Neutrophil (primary cell): ENCODE data around the gene KRTAP5-10.
"Not testable (repeated sequence)": the region's sequence is repeated elsewhere in the genome, so short reads cannot be mapped to it uniquely, and the experiment has no call there.

Experiments used
- H3K27ac ChIP-seq: fragments of 200-600 bp; sonication (generic); 2 replicates; pipeline ENCODE4 v1.5.1; 2016; ENCODE audit warnings: mild to moderate bottlenecking, moderate library complexity
- H3K27me3 ChIP-seq: fragments of 200-600 bp; sonication (generic); 2 replicates; pipeline ENCODE4 v1.6.0; 2016; ENCODE audit warnings: mild to moderate bottlenecking
- H3K36me3 ChIP-seq: fragments of 200-600 bp; sonication (generic); 2 replicates; pipeline ENCODE4 v1.5.1; 2017
- H3K4me1 ChIP-seq, 2 experiments: fragments of 200-600 bp in 1 of 2; sonication (generic) in 1 of 2; 1 replicate in 1 of 2; 2 replicates in 1 of 2; pipeline versions ENCODE4 v1.5.1 to v1.6.1; 2013 to 2016; ENCODE audit warnings: low read depth in 1 of 2, low read length in 1 of 2, mild to moderate bottlenecking in 1 of 2, moderate library complexity in 1 of 2; ENCODE audit not compliant: control insufficient read depth in 1 of 2, insufficient read depth in 1 of 2
- H3K4me3 ChIP-seq, 2 experiments: fragments of 200-600 bp in 1 of 2; sonication (generic) in 1 of 2; 1 replicate in 1 of 2; 2 replicates in 1 of 2; pipeline ENCODE4 v1.5.1; 2013 to 2016; ENCODE audit warnings: low read depth in 1 of 2, low read length in 1 of 2, mild to moderate bottlenecking in 1 of 2, moderate library complexity in 1 of 2
- H3K9me3 ChIP-seq: fragments of 200-600 bp; sonication (generic); 2 replicates; pipeline ENCODE4 v1.5.1; 2016
- TF ChIP-seq, protein P1 (sequence below): fragments of 200-600 bp; sonication (generic); IDR thresholded peaks from 2 replicates; pipeline ENCODE4 v1.5.1; 2016; ENCODE audit warnings: antibody characterized with exemption

KRTAP5-10 gene

DNA sequence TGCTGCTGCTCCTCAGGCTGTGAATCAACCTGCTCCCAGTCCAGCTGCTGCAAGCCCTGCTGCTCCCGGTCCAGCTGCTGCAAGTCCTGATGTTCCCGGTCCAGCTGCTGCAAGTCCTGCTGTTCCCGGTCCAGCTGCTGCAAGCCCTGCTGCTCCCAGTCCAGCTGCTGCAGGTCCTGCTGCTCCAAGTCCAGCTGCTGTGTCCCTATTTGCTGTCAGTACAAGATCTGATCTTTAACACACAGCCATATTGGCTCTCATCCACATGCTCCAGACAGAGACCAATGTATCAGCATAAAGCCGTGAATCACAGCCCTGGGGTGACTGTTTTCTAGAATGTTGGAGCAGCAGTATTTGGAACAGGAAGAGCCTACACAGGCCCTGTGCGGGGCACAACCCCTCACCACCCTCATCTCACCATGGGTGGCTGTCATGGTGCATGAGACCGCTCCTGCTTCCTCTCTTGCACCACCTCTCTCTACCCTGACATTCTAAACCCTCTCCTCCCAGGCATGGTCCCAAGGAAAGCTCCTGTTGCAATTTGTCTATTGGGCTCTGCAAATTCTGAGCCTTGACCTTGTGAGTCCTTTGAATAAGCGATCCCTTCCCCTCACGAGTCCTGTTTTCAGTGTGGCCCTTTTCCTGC, 3.5 kb downstream of the KRTAP5-10 start:
- Histone ChIP-seq H3K27me3 (peaks cover 29% of the 10 kb centered on the region), H3K4me3 (no peak overlapping the region), H3K27ac (no peak overlapping the region), H3K4me1 (no peaks in the 10 kb centered on the region), H3K36me3 (no peaks in the 10 kb centered on the region), H3K9me3 (no peaks in the 10 kb centered on the region)
- TF ChIP-seq, protein P1, sequence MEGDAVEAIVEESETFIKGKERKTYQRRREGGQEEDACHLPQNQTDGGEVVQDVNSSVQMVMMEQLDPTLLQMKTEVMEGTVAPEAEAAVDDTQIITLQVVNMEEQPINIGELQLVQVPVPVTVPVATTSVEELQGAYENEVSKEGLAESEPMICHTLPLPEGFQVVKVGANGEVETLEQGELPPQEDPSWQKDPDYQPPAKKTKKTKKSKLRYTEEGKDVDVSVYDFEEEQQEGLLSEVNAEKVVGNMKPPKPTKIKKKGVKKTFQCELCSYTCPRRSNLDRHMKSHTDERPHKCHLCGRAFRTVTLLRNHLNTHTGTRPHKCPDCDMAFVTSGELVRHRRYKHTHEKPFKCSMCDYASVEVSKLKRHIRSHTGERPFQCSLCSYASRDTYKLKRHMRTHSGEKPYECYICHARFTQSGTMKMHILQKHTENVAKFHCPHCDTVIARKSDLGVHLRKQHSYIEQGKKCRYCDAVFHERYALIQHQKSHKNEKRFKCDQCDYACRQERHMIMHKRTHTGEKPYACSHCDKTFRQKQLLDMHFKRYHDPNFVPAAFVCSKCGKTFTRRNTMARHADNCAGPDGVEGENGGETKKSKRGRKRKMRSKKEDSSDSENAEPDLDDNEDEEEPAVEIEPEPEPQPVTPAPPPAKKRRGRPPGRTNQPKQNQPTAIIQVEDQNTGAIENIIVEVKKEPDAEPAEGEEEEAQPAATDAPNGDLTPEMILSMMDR = no peak

DNA sequence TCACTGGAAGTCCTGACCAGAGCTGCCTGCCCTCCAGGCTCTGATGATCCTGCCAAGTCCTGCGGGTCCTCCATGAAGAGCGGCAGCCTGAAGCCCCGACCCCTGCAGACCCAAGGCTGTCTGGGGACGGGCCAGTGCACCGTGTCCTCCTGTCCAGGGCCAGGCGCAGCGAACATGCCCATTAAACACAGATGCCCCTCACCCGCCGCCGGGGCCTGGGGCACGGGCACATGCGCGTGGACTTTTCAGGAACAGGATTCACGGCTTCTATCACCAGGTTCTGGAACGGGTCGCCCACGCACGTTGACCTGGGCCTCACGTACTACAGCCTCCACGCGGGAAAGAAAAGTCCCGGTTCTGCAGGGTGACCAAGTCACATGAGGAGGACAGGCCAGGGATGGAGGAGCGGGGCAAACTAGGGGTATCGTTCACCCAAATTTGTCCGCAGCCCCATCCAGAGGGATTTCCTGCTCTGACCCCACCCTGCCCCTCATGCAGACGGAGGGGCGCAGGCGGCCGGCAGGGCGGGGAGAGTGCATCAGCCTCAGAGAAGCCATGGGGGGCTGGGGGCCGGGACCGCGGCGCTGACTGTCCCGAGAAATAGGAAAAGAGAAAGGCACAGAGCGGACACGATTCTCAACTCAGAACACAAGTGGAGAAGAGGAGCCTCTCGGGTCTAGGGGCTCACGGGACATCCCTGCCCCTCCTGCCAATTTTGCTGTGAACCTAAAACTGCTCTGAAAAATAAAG, 5.9 kb downstream of the KRTAP5-10 start:
- not testable (repeated sequence) for H3K36me3 ChIP-seq, H3K4me3 ChIP-seq, H3K4me1 ChIP-seq, H3K9me3 ChIP-seq, H3K27ac ChIP-seq
- H3K27me3 ChIP-seq = peaks cover 32% of the 10 kb centered on the region

DNA sequence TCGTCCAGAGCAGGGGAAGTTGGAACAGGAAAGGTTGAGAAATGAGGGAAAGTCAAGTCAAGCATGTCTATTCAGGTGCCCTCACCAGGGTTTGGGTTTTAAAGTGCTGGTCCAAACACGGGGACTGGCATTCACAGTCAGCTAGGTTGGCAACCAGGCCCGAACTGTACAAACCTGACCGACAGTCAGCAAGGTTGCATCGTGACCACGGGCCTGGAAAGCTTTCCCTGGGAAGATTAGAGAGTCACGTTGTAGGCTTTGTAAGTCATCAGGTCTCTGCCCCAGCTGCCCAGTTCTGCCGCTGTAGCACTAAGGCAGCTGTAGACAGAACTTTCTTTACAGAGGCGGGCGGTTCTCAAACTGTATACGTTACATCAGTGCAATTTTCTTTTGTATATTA, 7.4 kb downstream of the KRTAP5-10 start:
- Histone ChIP-seq H3K9me3 (no peaks in the 10 kb centered on the region), H3K4me3 (no peak overlapping the region), H3K36me3 (no peaks in the 10 kb centered on the region), H3K4me1 (no peaks in the 10 kb centered on the region), H3K27me3 (peaks cover 34% of the 10 kb centered on the region), H3K27ac (no peak overlapping the region)
- TF ChIP-seq, protein P1 = no peak

DNA sequence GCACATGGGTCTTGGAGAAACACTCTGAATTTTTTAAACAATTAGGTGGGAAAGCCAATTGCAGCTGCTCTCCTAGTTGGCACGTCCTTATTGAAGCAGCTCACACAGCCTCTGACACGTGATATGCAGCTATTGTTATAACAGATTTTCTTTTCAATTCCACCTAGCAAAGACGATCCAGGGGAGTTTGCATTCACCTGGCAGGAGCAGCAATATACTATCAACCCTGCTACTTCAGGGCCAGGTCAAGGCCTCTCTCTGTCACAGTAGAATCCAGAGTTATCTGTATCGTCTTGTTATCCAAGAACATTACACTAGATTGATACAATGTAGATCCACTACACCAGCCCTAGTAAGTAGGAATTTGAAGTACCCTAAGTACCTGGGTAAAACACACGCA, 9.1 kb downstream of the KRTAP5-10 start:
- no peaks in the 10 kb centered on the region for H3K4me1 ChIP-seq
- H3K4me3 ChIP-seq = no peak overlapping the region
- TF ChIP-seq, protein P1 = no peak
- H3K27me3 ChIP-seq = peaks cover 28% of the 10 kb centered on the region
- no peak overlapping the region for H3K27ac ChIP-seq
- H3K36me3 ChIP-seq = no peaks in the 10 kb centered on the region
- no peaks in the 10 kb centered on the region for H3K9me3 ChIP-seq

DNA sequence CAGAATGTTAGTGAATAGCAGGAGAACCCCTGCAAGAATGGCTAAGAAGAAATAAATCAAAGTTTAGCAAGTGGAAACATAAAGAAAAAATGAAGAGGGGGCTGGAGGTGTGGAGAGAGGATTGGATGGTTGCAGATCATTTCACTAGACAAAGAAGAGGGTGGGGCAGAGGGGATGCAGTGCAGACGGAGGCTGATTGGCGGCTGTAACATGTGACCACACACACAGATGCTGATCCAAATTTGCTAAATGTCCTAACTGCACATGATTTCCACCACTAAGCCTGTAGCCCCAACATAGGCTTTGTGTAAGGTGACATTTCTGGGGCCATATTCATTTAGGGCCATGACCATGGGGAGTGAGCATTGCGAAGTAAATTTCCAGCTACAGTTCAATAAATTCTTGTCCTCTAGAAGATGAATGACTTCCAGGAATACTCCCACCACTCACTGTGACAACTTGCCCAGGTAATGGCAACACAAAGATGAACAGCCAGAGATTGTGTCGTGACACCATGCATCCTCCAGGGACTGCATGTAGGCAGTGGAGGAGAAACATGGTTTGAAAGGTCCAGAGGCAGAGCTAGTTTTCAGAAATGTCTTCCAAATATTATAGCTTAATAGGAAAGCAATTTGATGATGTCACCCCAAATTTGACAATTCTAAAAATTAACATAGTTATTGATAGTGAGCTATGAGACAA, 10.5 kb downstream of the KRTAP5-10 start:
- Histone ChIP-seq H3K27ac (no peak overlapping the region), H3K27me3 (peaks cover 34% of the 10 kb centered on the region), H3K4me3 (no peak overlapping the region), H3K9me3 (no peaks in the 10 kb centered on the region), H3K36me3 (no peaks in the 10 kb centered on the region), H3K4me1 (no peaks in the 10 kb centered on the region)
- TF ChIP-seq, protein P1 = no peak

DNA sequence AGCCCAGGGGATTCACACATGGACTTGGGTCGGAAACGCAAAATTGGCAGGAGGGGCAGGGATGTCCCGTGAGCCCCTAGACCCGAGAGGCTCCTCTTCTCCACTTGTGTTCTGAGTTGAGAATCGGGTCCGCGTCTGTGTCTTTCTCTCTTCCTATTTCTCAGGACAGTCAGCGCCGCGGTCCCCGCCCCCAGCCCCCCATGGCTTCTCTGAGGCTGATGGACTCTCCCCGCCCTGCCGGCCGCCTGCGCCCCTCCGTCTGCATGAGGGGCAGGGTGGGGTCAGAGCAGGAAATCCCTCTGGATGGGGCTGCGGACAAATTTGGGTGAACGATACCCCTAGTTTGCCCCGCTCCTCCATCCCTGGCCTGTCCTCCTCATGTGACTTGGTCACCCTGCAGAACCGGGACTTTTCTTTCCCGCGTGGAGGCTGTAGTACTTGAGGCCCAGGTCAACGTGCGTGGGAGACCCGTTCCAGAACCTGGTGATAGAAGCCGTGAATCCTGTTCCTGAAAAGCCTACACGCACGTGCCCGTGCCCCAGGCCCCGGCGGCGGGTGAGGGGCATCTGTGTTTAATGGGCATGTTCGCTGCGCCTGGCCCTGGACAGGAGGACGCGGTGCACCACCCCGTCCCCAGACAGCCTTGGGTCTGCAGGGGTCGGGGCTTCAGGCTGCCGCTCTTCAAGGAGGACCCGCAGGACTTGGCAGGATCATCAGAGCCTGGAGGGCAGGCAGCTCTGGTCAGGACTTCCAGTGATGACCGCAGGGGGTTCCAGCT, 11.5 kb downstream of the KRTAP5-10 start:
- not testable (repeated sequence) for H3K9me3 ChIP-seq, H3K4me3 ChIP-seq, H3K27ac ChIP-seq, H3K36me3 ChIP-seq, H3K4me1 ChIP-seq
- H3K27me3 ChIP-seq = peaks cover 36% of the 10 kb centered on the region
